ENCODE measurements around the gene PDE4D. TPM values are rescaled to one million over a fixed set of nuclear protein-coding genes. Genes with fewer than 3 reads are reported as not detected.

The PDE4D gene
- total and polyA plus RNA-seq, 2 of the 4 experiments (the other 2 are of a cell fraction) = 1.4 to 7.9 TPM

GRCh38 chr5:58963361-58963760 is 930.2 kb downstream of the PDE4D start:
- Histone ChIP-seq H3K4ac (ENCODE audit: low read depth, low read length) (no peak overlapping the region), H4K8ac (ENCODE audit: low read depth in 2 of 2, low read length in 2 of 2) (no peak overlapping the region), H3K9me3 (ENCODE audit: control insufficient read depth, insufficient read depth, low read length) (no peaks in the 10 kb centered on the region), H2AK9ac (replicated peaks; ENCODE audit: low read depth, low read length, poor library complexity) (no peak overlapping the region), H4K20me1 (ENCODE audit: insufficient read depth, low read length) (no peaks in the 10 kb centered on the region), H4K5ac (ENCODE audit: low read depth, low read length) (no peak overlapping the region), H3K23ac (ENCODE audit: low read depth, low read length) (no peak overlapping the region), H3K36me3 (ENCODE audit: control insufficient read depth, insufficient read depth, low read length) (no peaks in the 10 kb centered on the region), H4K91ac (ENCODE audit: insufficient read depth, low read depth, low read length) (no peak overlapping the region), H2BK120ac (ENCODE audit: low read depth, low read length) (no peak overlapping the region), H3K79me1 (ENCODE audit: low read depth in 1 of 2, low read length in 2 of 2) (no peaks in the 10 kb centered on the region), H3K9ac (ENCODE audit: low read depth, low read length) (no peak overlapping the region), H3K14ac (replicated peaks; ENCODE audit: low read depth, low read length) (no peak overlapping the region), H2AFZ (replicated peaks; ENCODE audit: low read length, poor library complexity) (no peak overlapping the region), H2BK20ac (ENCODE audit: low read depth, low read length) (no peak overlapping the region), H3K27me3 (ENCODE audit: control insufficient read depth, insufficient read depth, low read length) (peaks cover 6% of the 10 kb centered on the region), H3K4me1 (ENCODE audit: control insufficient read depth, insufficient read depth, low read length) (no peaks in the 10 kb centered on the region), H3K9me1 (ENCODE audit: insufficient read depth, low read length) (no peaks in the 10 kb centered on the region), H2BK5ac (ENCODE audit: low read depth, low read length, poor library complexity, severe bottlenecking) (no peak overlapping the region), H3K4me2 (ENCODE audit: low read depth, low read length) (no peak overlapping the region), H3K18ac (ENCODE audit: low read depth, low read length) (no peak overlapping the region), H3K4me3 (ENCODE audit: insufficient read depth, low read depth, low read length) (no peak overlapping the region), H2AK5ac (ENCODE audit: low read depth, low read length) (no peak overlapping the region), H3K27ac (ENCODE audit: insufficient read depth, low read length) (no peak overlapping the region), H3K56ac (ENCODE audit: extremely low read depth, insufficient read depth, low read length) (no peak overlapping the region), H2BK15ac (ENCODE audit: low read depth, low read length) (no peak overlapping the region)
- no TSS peak for BruUV-seq (replicated peaks)
- in situ Hi-C loops (cut with MboI; ENCODE audit: low sequenced_read_pairs) = no loop called here
- ChIA-PET CTCF (no interaction called here), POLR2A (ENCODE audit: unreplicated experiment) (no interaction called here)
- dilution Hi-C loops (cut with HindIII; ENCODE audit: low sequenced_read_pairs, unreplicated experiment) = no loop called here
- ATAC-seq (ENCODE audit: low read depth) (no peak), DNase-seq (no peak)
- no peak for TF ChIP-seq NFE2L2 (IDR thresholded peaks at IDR 0.05; ENCODE audit: low read depth, low read length)
- TF ChIP-seq CHD1 (IDR thresholded peaks at IDR 0.05; ENCODE audit: low read depth, low read length) = no peak
- no peak for TF ChIP-seq BHLHE40 (IDR thresholded peaks at IDR 0.05; ENCODE audit: low read depth, low read length)
- no peak for TF ChIP-seq POLR2A (IDR thresholded peaks at IDR 0.05; ENCODE audit: low read depth, low read length)
- TF ChIP-seq, protein P1, sequence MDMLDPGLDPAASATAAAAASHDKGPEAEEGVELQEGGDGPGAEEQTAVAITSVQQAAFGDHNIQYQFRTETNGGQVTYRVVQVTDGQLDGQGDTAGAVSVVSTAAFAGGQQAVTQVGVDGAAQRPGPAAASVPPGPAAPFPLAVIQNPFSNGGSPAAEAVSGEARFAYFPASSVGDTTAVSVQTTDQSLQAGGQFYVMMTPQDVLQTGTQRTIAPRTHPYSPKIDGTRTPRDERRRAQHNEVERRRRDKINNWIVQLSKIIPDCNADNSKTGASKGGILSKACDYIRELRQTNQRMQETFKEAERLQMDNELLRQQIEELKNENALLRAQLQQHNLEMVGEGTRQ (IDR thresholded peaks at IDR 0.05; ENCODE audit: low read depth, low read length) = no peak
- no peak for TF ChIP-seq RCOR1 (IDR thresholded peaks at IDR 0.05; ENCODE audit: insufficient replicate concordance, low read length)
- no peak for TF ChIP-seq MAZ (IDR thresholded peaks at IDR 0.05; ENCODE audit: borderline replicate concordance, low read depth, low read length)
- TF ChIP-seq, protein P2, sequence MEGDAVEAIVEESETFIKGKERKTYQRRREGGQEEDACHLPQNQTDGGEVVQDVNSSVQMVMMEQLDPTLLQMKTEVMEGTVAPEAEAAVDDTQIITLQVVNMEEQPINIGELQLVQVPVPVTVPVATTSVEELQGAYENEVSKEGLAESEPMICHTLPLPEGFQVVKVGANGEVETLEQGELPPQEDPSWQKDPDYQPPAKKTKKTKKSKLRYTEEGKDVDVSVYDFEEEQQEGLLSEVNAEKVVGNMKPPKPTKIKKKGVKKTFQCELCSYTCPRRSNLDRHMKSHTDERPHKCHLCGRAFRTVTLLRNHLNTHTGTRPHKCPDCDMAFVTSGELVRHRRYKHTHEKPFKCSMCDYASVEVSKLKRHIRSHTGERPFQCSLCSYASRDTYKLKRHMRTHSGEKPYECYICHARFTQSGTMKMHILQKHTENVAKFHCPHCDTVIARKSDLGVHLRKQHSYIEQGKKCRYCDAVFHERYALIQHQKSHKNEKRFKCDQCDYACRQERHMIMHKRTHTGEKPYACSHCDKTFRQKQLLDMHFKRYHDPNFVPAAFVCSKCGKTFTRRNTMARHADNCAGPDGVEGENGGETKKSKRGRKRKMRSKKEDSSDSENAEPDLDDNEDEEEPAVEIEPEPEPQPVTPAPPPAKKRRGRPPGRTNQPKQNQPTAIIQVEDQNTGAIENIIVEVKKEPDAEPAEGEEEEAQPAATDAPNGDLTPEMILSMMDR (conservative IDR thresholded peaks at IDR 0.05; ENCODE audit: low read depth, low read length) = no peak
- no peak for TF ChIP-seq FOS (IDR thresholded peaks at IDR 0.05; ENCODE audit: low read depth, low read length)
- TF ChIP-seq CEBPB (IDR thresholded peaks at IDR 0.05; ENCODE audit: low read depth, low read length) = no peak
- TF ChIP-seq ELK1 (IDR thresholded peaks at IDR 0.05; ENCODE audit: borderline replicate concordance, low read depth, low read length) = no peak
- intact Hi-C loops (cut with micrococcal nuclease) = no loop called here
- WGBS, 2 experiments (ENCODE audit: extremely low coverage in 2 of 2, insufficient read length in 1 of 2) = 25% methylated on average over 1 of the region's 4 CpGs; no CpG with 5 or more reads in 1 of the 2 experiments

Measured in IMR-90 (cell line).